ENCODE data around the gene CYLD.

GRCh38 chr16:50837324-50837723 lies 95.4 kb downstream of the CYLD start:
- TF ChIP-seq CTCF (IDR thresholded peaks at IDR 0.05) = no peak
- TF ChIP-seq POLR2A (IDR thresholded peaks at IDR 0.05) = no peak
